ENCODE results near the gene MYH16. TPM values are rescaled to one million over a fixed set of nuclear protein-coding genes. Genes with fewer than 3 reads are reported as not detected.

MYH16 gene
- total RNA-seq, 4 donors from 2014 or later, result not detected

DNA sequence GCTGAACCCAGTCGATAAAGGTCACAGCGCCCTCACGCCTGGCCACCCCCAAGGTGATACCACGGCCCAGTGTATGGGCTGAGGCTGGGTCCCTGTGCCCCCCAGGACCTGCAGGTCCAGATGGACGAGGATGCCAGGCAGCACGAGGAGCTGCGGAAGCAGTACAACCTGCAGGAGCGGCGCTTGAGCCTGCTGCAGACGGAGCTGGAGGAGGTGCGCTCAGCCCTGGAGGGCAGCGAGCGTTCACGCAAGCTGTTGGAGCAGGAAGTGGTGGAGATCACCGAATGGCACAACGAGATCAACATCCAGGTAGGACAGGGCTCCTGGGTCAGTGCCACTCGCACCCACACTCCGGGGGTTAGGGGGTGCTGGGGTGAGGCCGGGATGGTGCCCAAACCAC lies 28.9 kb downstream of the MYH16 start:
- WGBS, 2 donors, result 77 to 78% methylated on average over 12 to 17 of the region's 19 CpGs
- intact Hi-C loops (cut with DNase I), result no loop called here
- Histone ChIP-seq H3K36me3 (no peaks in the 10 kb centered on the region), H3K4me1 (no peaks in the 10 kb centered on the region), H3K4me3 (replicated peaks in 1 of 3) (no peak overlapping the region), H3K27me3 (no peaks in the 10 kb centered on the region), H3K9me3 (no peaks in the 10 kb centered on the region), H3K27ac (no peak overlapping the region)
- TF ChIP-seq, protein P1, sequence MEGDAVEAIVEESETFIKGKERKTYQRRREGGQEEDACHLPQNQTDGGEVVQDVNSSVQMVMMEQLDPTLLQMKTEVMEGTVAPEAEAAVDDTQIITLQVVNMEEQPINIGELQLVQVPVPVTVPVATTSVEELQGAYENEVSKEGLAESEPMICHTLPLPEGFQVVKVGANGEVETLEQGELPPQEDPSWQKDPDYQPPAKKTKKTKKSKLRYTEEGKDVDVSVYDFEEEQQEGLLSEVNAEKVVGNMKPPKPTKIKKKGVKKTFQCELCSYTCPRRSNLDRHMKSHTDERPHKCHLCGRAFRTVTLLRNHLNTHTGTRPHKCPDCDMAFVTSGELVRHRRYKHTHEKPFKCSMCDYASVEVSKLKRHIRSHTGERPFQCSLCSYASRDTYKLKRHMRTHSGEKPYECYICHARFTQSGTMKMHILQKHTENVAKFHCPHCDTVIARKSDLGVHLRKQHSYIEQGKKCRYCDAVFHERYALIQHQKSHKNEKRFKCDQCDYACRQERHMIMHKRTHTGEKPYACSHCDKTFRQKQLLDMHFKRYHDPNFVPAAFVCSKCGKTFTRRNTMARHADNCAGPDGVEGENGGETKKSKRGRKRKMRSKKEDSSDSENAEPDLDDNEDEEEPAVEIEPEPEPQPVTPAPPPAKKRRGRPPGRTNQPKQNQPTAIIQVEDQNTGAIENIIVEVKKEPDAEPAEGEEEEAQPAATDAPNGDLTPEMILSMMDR (IDR thresholded peaks at IDR 0.05), result no peak
- TF ChIP-seq POLR2A (IDR thresholded peaks at IDR 0.05), result no peak
- DNase-seq, result no peak

GRCh38 chr7:99305473-99306260 lies 33.0 kb downstream of the MYH16 start:
- no peaks in the 10 kb centered on the region for H3K9me3 ChIP-seq
- WGBS, 2 donors, result 86 to 91% methylated on average over 16 of the region's 16 CpGs
- intact Hi-C loops (cut with DNase I), result no loop called here
- TF ChIP-seq, protein P1 (IDR thresholded peaks at IDR 0.05), result no peak
- no peak for TF ChIP-seq POLR2A (IDR thresholded peaks at IDR 0.05)
- H3K27me3 ChIP-seq, result no peaks in the 10 kb centered on the region
- H3K4me3 ChIP-seq (replicated peaks in 1 of 3), result no peak overlapping the region
- no peaks in the 10 kb centered on the region for H3K4me1 ChIP-seq
- H3K27ac ChIP-seq, result no peak overlapping the region
- no peak for DNase-seq
- H3K36me3 ChIP-seq, result no peaks in the 10 kb centered on the region

DNA sequence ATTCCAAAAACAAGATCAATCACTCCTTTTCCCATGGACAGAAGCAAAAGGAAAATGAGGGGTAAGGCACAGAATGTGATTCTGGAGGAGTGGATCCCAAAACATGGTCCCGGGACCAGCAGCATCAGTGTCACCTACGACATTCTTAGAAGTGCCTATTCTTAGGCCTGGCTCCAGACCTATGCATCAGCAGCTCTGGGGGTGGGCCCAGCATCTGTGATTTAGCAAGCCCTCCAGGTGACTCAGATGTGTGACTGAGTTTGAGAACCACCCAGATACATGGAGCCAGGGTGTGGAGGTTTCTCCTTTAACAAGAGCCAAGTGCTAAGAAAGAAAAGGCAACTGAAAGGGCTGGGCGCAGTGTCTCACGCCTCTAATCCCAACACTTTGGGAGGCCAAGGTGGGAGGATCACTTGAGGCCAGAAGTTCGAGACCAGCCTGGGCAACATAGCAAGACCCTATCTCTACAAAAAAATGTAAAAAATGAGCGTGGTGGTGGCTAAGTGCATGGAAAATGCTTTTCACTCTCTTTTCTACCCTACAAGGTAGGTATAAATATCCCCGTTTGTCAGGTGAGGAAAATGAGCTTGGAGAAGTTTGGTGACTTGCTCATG lies 35.9 kb downstream of the MYH16 start:
- DNase-seq, result no peak
- Histone ChIP-seq H3K9me3 (no peaks in the 10 kb centered on the region), H3K27me3 (no peaks in the 10 kb centered on the region), H3K27ac (no peak overlapping the region), H3K4me3 (replicated peaks in 1 of 3) (no peak overlapping the region), H3K4me1 (no peaks in the 10 kb centered on the region), H3K36me3 (no peaks in the 10 kb centered on the region)
- 93% methylated on average over 7 of the region's 7 CpGs for WGBS, 2 donors
- TF ChIP-seq, protein P1 (IDR thresholded peaks at IDR 0.05), result no peak
- TF ChIP-seq POLR2A (IDR thresholded peaks at IDR 0.05), result no peak
- intact Hi-C loops (cut with DNase I), result no loop called here

DNA sequence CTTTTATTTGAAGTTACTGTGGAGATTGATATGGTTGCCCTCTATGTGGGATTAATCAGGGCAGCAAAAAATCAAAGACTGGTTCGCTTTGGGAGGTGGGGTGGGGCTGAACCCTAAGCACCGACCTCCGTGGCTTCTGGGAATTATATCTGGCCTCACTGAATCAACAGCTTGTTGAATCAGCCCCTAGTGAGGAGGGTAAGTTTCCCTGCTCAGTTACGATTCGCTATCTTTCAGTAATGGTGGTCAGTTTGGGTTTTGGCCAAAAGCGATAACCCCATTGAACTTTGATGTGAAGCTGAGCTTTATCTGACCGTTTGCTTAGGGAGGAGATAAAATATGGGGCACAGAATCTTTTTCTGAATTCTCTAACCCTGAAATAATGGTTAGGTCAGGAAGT lies 36.5 kb downstream of the MYH16 start:
- H3K4me3 ChIP-seq (replicated peaks in 1 of 3), result no peak overlapping the region
- no peaks in the 10 kb centered on the region for H3K27me3 ChIP-seq
- H3K36me3 ChIP-seq, result no peaks in the 10 kb centered on the region
- no peaks in the 10 kb centered on the region for H3K4me1 ChIP-seq
- intact Hi-C loops (cut with DNase I), result no loop called here
- 96% methylated on average over 7 of the region's 7 CpGs for WGBS, 2 donors
- TF ChIP-seq, protein P1 (IDR thresholded peaks at IDR 0.05), result no peak
- TF ChIP-seq POLR2A (IDR thresholded peaks at IDR 0.05), result no peak
- no peaks in the 10 kb centered on the region for H3K9me3 ChIP-seq
- no peak for DNase-seq
- H3K27ac ChIP-seq, result no peak overlapping the region

- H3K27ac ChIP-seq, result no peak overlapping the region
- intact Hi-C loops (cut with DNase I), result loop anchor here (5.0 kb wide), 1 partner anchor 273 kb away; no protein-coding TSS in a partner anchor
- WGBS, 2 donors, result 95 to 96% methylated on average over 4 of the region's 4 CpGs
- no peaks in the 10 kb centered on the region for H3K36me3 ChIP-seq
- no peaks in the 10 kb centered on the region for H3K9me3 ChIP-seq
- no peak overlapping the region for H3K4me3 ChIP-seq (replicated peaks in 1 of 3)
- no peaks in the 10 kb centered on the region for H3K4me1 ChIP-seq
- TF ChIP-seq, protein P1 (IDR thresholded peaks at IDR 0.05), result no peak
- TF ChIP-seq POLR2A (IDR thresholded peaks at IDR 0.05), result no peak
- no peak for DNase-seq
- H3K27me3 ChIP-seq, result no peaks in the 10 kb centered on the region
These were observed 37.4 kb downstream of the MYH16 start for GRCh38 chr7:99310004-99310403.
